EH (cell line): ENCODE data around the gene KCTD14.
"Not testable (repeated sequence)": the region's sequence is repeated elsewhere in the genome, so short reads cannot be mapped to it uniquely, and the experiment has no call there.

Source experiments
- DNase-seq: peaks from one replicate; pipeline ENCODE4 v3.0.0-alpha.2; 2015; ENCODE audit warnings: low read depth

The KCTD14 gene

DNA sequence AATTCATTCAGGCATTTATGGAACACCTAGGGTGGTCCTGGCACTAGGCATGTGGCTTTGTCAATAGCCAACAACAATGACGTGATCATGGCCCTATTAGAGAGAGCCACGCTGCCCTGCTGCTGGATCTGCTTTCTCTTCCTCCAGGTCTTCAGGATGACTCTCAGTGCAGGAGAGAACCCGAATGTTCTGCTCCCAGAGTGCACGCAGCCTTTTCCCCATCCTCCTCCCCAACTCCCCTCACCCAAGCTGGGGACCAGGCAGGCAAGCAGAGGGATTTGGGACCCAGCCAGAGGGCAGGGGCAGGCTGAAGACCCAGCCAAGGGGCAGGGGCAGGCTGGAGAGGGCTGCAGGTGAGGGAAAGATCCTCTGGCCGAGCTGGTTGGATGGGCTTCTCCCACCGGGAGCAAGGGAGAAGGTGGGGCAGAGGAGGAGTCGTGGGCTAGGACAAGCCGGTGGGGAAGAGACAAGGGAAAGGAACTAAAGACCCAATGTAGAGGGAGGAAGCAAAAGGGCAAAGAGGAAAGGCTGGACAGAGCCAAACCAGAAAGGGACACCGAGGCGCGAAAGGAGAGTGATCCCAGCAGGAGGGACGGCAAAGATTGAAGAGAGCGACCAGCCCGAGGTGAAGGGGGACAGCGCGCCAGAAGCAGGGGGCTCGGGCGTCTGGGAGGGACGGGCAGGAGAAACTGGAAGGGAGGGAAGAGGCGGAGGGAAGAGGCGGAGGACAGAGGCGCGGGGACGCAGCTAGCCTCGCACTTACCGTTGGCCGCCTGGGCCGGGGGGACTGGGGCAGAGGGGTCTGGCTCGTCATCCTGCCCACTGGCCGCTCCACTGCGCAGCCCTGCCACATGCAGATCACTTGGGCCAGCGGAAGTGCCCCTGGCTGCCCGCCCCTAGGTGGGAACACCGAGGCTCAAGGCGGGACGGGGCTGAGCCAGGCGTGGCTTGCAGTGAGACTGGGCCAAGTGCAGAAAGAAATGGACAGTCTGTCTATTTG is at the start of gene KCTD14:
Gene KCTD14, minus strand, starts transcription at position 880 of the 1,000 bp plus-strand sequence. Its CDS starts 27 bp downstream, at position 853.
- peak; percentile 45 for DNase-seq

DNA sequence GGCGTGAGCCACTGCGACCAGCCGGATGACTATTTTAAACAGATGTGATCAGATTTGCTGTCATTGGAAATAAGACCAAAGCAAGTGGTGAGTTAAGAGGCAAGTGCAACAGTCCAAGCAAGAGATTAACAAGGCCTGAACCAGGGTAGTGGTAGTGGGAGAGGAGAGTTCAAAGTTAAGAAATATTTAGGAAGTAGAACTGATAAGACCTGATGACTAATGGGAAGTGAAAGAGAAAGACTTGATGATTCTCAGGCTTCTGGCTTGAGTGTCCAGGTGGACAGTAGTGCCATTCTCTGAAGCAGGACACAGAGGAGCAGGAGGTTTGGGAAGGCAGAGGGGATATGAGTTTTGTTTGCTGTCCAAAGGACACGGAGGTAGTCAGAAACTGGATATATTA is 49.4 kb upstream of the KCTD14 start:
- no peak for DNase-seq

GRCh38 chr11:78071717-78072116 is 48.6 kb upstream of the KCTD14 start:
- DNase-seq, result no peak

DNA sequence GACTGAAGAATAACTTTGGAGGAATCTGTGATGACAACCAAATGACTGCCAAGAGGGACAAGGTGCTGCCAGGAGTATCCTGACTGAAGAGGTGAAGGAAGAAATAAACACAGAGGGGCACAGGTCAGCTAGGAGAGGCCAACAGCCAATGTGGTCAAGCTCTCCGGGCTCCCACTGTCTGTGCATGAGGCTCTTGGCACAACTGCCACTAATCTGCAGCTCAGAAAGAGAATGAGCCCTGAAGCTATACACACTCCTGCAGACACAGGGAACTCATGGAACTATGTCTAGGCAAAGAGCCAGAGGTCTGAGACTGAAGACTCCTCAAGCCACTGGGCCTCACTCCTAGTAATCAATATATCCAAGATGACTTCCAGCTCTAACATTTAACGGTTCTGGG is 47.5 kb upstream of the KCTD14 start:
- DNase-seq, result peak; percentile 38

GRCh38 chr11:78069465-78069864 is 46.4 kb upstream of the KCTD14 start:
- no peak for DNase-seq

- DNase-seq, result no peak
Measured at GRCh38 chr11:78067704-78068103, 44.6 kb upstream of the KCTD14 start.

- no peak for DNase-seq
Measured at GRCh38 chr11:78066471-78066870, 43.4 kb upstream of the KCTD14 start.

- DNase-seq, result no peak
Measured at GRCh38 chr11:78065203-78065602, 42.1 kb upstream of the KCTD14 start.

DNA sequence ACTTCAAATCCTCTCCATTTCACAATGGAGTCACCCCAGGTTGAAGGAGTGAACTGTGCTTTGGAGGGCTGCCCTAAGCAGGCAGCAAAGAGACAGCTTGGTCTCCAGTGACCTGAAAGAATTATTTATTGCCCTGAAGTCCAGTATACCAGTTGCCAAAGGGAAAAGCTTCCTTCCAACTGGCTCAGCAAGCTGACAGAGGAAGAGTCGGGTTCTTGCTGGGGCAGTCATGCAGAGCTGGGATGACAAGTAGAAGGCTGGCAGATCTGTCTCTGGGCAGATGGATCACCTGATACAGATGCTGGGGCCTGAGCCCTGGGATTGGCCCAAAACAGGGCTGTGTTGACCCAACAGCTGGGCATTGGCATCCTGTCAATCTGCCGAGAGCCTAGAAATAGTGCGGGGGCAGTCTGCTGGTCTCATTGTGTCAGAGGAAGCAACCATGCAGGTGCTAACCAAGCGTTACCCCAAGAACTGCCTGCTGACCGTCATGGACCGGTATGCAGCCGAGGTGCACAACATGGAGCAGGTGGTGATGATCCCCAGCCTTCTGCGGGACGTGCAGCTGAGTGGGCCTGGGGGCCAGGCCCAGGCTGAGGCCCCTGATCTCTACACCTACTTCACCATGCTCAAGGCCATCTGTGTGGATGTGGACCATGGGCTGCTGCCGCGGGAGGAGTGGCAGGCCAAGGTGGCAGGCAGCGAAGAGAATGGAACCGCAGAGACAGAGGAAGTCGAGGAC is 40.5 kb upstream of the KCTD14 start, which contains the start of gene THRSP:
Gene THRSP, plus strand, starts transcription at position 422 of the 742 bp plus-strand sequence. Its CDS starts 21 bp downstream, at position 443.
- no peak for DNase-seq

GRCh38 chr11:78062671-78063070 is 39.6 kb upstream of the KCTD14 start:
- DNase-seq, result no peak

DNA sequence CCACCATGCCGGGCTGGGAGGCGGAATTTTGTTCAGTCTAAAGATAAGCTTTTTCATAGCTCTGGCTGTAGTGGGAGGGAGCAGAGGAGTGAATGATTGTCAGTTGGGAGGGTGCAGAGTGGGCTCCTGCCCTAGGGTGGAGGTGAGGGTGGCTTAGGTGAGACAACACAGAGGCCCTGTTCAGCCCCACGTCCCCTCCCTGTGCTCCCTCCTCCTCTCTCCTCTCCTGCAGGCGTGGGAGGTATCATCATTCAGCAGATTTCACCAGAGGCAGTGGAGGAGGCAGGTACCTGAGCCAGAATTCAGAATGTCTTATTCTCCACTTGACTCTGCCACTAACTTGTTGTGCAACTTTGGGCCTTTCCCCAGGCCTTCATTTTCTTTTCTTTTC is 38.8 kb upstream of the KCTD14 start:
- no peak for DNase-seq

- DNase-seq, result no peak
Measured at GRCh38 chr11:78061088-78061920, 38.2 kb upstream of the KCTD14 start.

GRCh38 chr11:78060533-78060932 is 37.5 kb upstream of the KCTD14 start:
- no peak for DNase-seq

DNA sequence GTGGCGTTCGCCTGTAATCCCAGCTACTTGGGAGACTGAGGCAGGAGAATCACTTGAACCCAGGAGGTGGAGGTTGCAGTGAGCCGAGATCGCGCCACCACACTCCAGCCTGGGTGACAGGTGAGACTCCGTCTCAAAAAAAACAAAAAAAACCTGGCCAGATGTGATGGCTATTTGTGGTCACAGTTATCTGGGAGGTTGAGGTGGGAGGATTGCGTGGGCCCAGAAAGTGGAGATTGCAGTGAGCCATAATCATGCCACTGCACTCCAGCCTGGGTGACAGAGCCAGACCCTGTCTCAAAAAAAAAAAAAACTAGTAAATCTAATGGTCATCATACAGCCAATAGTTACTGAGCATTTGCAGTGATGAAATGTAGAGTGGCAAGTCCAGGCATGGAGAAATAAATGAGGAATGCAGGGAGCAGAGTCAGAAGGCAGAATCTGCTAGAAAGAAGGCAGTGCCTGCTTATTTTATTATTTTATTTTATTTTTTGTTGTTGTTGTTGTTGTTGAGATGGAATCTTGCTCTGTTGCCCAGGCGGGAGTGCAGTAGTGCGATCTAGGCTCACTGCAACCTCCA is 36.8 kb upstream of the KCTD14 start:
- not testable (repeated sequence) for DNase-seq

GRCh38 chr11:78057462-78058055 is 34.5 kb upstream of the KCTD14 start:
- no peak for DNase-seq

DNA sequence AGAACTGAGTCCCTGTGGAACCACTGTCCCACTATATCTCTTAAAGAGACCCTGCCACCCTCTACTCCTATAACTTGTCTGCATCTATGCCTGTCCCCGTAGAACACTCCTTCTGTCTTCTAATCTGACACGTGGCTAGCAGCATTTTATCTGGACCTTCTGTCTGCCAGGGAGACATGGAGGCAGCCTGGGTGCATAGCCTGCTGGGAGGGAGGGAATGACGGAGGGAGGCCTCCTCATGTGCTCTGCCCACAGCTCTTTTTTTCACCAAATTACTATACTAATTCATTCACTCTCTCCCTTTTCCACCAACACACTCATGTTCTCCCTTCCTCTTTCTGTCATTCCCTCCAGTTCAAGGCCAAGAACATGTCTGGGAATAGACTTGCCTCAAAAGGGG is 33.0 kb upstream of the KCTD14 start:
- no peak for DNase-seq

- no peak for DNase-seq
Measured at GRCh38 chr11:78054971-78055370, 31.9 kb upstream of the KCTD14 start.

DNA sequence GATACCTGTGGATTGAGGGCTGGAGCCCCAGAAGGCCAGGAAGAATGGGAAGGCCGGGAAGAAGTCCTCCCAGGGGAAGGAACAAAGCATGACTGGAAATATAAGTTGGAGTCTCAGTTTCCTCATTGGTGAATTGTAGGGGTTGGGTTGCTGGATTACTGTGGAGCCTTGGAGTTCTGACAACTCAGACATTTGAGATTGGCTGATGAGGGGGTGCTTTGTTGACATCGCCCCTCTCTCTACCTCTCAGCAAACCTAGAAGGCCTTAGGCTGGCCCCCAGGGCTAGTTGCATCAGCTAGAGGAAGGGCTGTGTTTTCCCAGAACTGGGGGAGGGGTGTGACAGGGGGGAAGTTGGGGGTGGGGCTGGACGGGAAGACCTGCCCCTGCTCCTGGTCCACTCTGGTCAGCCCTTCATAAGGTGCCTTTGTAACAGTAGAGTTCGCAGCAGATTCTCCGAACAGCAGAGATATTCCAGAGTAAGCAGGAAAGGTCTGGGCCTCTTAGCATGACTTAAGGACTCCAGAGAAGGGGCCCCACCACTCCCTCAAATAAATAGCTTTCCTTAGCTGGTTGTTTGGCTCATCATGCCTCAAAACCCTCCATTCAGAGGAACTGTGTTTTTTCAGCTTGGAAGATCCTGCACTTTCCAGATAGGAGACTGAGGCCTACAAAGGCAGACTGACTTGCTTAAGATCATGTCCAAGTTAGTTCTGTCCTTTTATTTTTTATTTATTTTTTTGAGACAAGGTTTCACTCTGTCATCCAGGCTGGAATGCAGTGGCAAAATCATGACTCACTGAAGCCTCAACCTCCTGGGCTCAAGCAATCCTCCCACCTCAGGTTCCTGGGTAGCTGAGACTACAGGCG is 28.1 kb upstream of the KCTD14 start:
- peak; percentile 85 for DNase-seq

DNA sequence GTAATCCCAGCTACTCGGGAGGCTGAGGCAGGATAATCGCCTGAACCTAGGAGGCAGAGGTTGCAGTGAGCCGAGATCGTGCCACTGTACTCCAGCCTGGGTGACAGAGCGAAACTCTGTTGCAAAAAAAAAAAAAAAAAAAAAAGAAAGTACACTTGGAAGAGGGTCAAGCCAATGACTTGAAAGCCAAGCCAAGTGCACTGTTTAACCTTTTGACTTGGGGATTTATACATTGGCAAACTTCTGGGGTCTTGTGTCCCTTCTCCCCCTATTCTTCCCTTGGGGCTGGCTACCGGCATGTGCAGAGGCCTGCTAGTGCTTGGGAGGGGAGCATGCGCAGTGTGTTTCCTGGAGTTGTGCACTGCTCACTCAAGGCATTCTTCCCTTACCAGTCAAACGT is 26.3 kb upstream of the KCTD14 start:
- no peak for DNase-seq

- DNase-seq, result no peak
Measured at GRCh38 chr11:78048561-78048960, 25.5 kb upstream of the KCTD14 start.
